Esophagus muscularis mucosa (tissue), 4 donors: Measurements from ENCODE around the gene MYO1B.

Experiments
- EP300 ChIP-seq: sonication (generic); formaldehyde crosslinking; IDR thresholded peaks from one replicate; pipeline ENCODE4 v1.6.1; 2017; ENCODE audit warnings: antibody characterized with exemption
- POLR2A ChIP-seq: fragments of 450-650 bp; IDR thresholded peaks from one replicate; pipeline ENCODE4 v1.6.1; 2017; ENCODE audit warnings: antibody characterized with exemption, moderate library complexity, mild to moderate bottlenecking, low read depth
- POLR2AphosphoS5 ChIP-seq, 2 donors: sonication (generic); formaldehyde crosslinking; IDR thresholded peaks; one replicate each; pipeline ENCODE4 v1.6.1; 2017; ENCODE audit warnings: antibody characterized with exemption in 2 of 2
- TF ChIP-seq, protein P1 (sequence below), 3 experiments: fragments of 200-600 bp in 2 of 3; fragments of 450-650 bp in 1 of 3; sonication (generic) in 2 of 3; IDR thresholded peaks; one replicate each; pipeline ENCODE4 v1.5.1; 2017 to 2019; ENCODE audit warnings: antibody characterized with exemption in 3 of 3, mild to moderate bottlenecking in 2 of 3, moderate library complexity in 1 of 3

DNA sequence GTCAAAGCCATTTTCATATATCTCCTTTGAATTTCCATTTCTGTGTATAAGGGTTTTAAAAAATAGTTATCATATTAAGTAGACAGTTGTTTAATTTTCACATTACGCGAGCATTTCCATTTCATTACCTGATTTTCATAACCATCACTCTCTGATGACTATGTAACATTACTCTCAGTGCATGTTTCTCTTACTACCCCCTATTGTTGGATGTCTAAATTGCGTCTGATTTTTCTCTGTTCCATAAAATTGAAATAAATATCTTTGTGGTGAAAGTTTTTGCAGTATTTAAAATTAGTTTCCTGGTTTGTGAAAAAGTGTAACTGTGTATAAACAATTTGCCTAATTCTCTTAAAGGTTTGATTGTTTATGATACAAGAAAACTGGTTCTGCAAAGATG is 123.8 kb downstream of the MYO1B start:
- TF ChIP-seq POLR2AphosphoS5 (IDR thresholded peaks at IDR 0.05) (no peak), POLR2A (no peak), EP300 (no peak)
- TF ChIP-seq, protein P1, sequence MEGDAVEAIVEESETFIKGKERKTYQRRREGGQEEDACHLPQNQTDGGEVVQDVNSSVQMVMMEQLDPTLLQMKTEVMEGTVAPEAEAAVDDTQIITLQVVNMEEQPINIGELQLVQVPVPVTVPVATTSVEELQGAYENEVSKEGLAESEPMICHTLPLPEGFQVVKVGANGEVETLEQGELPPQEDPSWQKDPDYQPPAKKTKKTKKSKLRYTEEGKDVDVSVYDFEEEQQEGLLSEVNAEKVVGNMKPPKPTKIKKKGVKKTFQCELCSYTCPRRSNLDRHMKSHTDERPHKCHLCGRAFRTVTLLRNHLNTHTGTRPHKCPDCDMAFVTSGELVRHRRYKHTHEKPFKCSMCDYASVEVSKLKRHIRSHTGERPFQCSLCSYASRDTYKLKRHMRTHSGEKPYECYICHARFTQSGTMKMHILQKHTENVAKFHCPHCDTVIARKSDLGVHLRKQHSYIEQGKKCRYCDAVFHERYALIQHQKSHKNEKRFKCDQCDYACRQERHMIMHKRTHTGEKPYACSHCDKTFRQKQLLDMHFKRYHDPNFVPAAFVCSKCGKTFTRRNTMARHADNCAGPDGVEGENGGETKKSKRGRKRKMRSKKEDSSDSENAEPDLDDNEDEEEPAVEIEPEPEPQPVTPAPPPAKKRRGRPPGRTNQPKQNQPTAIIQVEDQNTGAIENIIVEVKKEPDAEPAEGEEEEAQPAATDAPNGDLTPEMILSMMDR (IDR thresholded peaks at IDR 0.05) = peak in 2 of 3 experiments; percentile 10 to 16
